Activated CD4-positive, CD25-positive, alpha-beta regulatory T cell treated with anti-CD3 and anti-CD28 coated beads, Interleukin-2, amount 50 U/mL, for 16 hours (primary cell): Measurements from ENCODE around the gene RBM8A.
A peak's percentile ranks its signal among the peaks of the same experiment; 100 is the strongest.

Experiments
- DNase-seq: peaks from one replicate; pipeline ENCODE4 v3.0.0-alpha.2; 2020; ENCODE audit warnings: low read depth, low spot score

RBM8A gene

GRCh38 chr1:145927063-145927886 lies at the start of gene RBM8A:
Gene RBM8A (minus strand): TSS chr1:145927484. CDS start chr1:145927426, 58 bp downstream.
- DNase-seq = peak; percentile 93

GRCh38 chr1:145977016-145977415 lies 49.7 kb upstream of the RBM8A start:
- no peak for DNase-seq

DNA sequence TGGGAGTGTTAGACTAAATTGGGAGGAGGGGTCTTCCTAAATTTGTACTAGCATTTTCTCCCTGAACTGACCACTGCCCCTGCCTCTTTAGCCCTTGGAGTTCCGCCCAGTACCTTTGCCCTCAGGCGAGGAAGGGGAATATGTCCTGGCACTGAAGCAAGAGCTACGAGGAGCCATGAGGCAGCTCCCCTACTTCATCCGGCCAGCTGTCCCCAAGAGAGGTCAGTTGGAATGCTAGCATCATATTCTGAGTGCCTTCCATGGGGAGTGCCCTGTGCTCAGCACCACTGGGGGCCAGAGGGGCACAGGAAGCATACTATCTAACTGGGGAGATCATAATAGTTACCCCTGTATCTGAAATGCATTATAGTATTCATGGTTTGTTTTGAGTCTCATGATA lies 47.9 kb upstream of the RBM8A start:
- DNase-seq = no peak

DNA sequence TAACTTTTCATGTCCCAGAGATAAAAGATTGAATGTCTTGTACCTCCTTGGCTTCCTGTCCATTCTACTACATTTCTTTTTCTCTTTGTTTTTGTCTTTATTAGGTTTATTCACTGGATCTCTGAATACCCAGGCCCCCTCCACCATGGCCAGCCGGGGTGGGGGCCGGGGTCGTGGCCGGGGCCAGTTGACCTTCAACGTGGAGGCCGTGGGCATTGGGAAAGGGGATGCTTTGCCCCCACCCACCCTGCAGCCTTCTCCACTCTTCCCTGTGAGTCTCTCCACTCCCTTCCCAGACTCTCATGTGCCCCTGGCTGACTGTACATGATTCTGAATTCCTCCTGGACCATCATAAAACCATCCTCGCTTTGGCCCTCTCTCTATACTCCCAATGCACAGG lies 47.4 kb upstream of the RBM8A start:
- no peak for DNase-seq

DNA sequence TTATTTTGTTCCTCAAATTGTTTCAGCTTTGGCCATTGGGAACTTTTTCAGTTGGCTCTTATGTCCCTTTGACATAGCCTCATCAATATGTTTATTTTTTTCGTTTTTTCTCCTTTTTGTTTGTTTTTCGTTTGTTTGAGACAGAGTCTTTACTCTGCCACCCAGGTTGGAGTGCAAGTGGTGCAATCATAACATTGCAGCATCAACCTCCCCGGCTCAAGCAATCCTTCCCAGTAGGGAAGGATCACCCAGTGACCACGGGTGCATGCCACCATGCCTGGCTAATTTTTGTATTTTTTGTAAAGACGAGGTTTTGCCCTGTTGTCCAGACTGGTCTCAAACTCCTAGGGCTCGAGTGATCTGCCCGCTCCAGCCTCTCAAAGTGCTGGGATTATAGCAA lies 45.3 kb upstream of the RBM8A start:
- DNase-seq = no peak

- DNase-seq = no peak
These were observed 40.0 kb upstream of the RBM8A start for GRCh38 chr1:145967288-145967687.

DNA sequence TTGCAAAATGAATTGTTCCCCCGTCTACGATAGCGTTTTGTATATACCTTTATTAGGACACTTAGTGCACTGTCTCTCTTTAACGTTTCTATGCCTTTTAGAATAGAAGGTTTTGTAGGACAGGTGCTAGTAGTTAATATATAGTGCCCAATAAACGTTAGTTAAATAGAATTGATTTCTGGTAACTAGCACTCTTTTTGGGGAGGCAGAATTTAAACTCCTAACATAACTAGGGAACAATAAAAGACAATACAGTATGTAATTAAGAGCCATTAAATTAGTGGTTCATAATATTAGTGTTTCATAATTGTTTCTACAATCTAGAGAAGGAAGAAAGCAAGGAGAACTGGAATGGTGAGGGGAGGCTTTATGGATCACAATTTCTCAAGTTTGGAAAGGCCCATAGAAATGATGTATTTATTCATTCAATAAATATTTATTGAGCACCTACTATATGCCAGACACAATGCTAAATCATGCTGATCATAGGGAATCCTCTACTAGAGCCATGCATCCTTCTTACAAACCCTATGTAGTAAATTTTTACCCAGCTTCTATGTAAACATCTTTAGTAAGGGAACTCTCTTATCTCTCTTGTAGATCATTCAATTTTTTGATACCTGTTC lies 37.9 kb upstream of the RBM8A start:
- DNase-seq = no peak

DNA sequence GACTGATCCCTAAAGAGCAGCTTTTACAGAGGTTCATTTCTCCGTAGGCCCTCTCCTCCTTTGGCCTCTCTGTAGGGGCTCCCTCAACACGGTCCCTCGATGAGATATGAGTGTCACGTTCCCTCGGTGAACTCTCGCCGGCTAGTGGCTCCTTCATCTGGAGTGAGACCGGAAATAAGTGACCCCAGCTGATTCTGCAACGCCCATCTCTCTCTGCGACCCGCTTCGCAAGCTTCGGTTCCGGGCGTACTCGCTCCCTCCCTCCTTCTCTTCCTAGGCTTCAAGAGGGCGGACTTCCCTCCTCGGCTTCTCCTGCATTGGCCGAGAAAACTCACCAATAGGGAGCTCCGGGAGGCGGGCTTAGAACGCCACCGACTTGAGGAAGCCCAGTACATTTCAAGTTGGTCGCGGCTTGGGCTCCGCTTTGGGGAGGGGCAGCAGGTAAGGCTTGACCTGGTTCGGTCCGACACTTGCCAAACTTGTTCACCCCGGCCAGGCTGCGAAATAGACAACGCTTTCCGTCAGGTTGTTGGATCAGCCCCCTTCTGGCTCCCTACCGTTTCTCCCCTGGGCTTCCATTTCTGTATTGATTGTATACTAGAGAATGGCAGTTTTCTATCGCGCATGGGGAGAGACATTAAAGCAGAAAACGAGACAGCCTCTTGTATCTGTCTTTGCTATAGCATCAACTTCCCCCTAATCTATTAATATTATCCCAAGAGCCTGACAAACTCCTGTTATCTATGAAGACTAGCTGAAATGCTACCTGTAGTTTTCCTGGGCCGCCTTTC lies 37.2 kb upstream of the RBM8A start, which contains the start of the genes ANKRD34A and POLR3GL:
ANKRD34A (minus strand) TSS at position 248 of the 791 bp plus-strand sequence. CDS start 2,816 bp downstream, outside the sequence.
POLR3GL (plus strand) TSS at position 363 of the 791 bp plus-strand sequence. CDS start 10,176 bp downstream, outside the sequence.
- DNase-seq = peak; percentile 82

DNA sequence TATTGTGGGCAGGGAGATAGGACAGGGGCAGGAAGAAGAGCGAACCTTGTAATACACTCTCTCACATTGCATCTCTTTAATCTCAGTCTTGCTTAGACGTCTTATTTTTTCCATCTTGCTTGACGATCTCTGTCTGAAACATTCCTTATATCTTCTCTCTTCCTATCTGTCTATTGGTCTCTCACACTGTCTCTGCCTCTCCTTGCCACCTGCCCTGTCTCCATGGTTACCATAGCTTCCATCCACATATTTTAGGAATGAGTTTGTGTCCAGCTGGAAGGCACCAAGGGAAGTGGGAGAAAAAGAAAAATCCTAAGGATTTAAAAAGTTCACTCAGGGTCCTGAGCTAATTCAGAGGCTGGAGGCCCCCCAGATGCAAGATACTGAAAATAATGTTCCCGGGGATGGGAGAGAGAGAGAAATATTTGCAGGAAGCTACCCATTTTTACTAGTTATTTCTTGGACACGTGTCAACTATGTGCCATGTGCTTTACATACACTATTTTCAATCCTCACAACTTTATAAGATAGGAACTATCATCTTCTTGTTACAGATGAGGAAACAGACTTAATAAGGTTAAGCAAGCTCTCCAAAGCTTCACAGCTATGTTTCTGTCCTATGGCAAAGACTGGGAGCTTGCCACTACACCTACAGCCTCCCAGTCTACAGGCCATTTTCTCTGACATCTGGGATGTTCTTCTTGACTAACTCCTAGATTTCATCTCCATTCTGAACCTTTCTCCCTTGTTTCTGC lies 36.2 kb upstream of the RBM8A start:
- DNase-seq = no peak

DNA sequence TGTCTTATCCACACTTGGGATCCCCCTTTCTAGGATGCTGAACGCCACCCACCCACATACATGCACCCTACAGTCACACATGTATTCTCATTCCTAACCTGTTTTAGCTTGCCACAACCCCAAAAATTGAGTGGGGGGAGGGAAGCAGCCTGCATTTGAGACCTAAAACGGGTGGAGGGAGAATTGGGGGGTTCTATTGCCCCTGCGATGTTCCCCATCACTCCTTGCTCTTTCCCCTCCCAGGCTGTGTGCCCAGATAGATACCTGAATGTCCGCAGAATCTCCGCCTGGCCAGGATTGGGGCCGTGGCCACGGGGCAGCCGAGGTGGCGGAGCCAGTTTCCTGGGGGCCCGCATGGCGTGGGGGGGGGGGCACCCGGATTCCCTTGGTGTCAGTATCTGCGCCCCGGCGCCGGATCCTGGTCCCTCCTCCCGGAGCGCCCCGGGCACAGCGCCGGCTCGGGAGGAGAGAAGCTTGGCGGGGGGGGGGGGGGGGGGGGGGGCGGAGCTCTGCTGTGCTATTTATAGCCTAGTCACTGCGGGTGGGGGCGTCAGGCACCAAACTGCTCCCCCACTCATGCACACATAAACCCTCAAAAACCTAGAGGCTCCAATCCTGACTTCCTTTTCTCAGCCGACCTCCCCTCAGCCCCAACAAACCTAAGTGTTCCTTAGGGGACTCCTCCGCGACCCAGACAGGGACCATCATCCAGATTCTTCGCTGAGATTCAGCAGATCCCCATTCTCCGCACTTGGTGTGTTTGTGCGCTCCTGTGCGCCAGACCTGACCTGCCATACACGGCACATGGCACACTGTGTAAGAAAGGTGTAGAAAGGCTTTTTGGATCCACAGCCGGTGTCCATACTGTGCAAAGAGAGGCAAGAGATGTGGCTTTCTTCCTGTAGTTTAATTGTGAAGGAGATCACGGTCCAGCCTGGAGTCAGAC lies 35.1 kb upstream of the RBM8A start:
- DNase-seq = no peak

- DNase-seq = no peak
These were observed 34.3 kb upstream of the RBM8A start for GRCh38 chr1:145961425-145962156.

GRCh38 chr1:145961109-145961424 lies 33.8 kb upstream of the RBM8A start:
- no peak for DNase-seq

- DNase-seq = no peak
These were observed 33.3 kb upstream of the RBM8A start for GRCh38 chr1:145960468-145961108.

DNA sequence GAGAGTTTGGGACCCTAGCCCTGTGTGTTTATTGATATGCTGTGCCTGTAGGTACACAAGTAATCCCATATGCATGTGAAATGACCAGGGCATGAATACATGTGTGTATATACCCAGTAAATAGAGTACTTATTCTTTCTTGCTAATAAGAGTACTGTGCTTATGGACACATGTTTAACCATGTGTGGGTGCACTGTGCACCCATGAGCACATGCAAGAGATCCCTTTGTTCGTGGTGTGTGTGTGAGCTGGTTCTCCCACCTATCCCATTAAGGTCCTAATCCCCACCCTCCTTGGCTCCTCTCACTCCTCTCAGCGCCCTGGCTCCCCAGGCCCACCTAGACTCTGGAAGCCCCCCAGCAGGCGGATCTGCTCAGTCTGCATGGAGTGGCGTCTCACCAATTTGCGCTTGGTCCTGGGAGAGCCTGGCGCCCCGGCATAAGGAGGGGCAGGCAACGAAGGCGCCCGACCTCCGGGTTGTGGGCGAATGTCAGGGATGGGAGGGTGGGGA lies 32.7 kb upstream of the RBM8A start:
- no peak for DNase-seq

- DNase-seq = no peak
These were observed 32.0 kb upstream of the RBM8A start for GRCh38 chr1:145959333-145959732.

- DNase-seq = no peak
These were observed 31.4 kb upstream of the RBM8A start for GRCh38 chr1:145958734-145959133.

- peak; percentile 88 for DNase-seq
These were observed 30.4 kb upstream of the RBM8A start, which contains the start of gene LIX1L for GRCh38 chr1:145957443-145958319. Gene LIX1L (minus strand): TSS chr1:145958017. CDS start chr1:145957927, 90 bp downstream.
